HG03457 (cell line): ENCODE measurements around the gene FAT3.

Experiments used
- ATAC-seq: cut with Tn5 transposase; IDR thresholded peaks from one replicate; pipeline ENCODE4 v1.9.1; 2021; ENCODE audit warnings: moderate number of reproducible peaks; ENCODE audit not compliant: unreplicated experiment

The FAT3 gene

DNA sequence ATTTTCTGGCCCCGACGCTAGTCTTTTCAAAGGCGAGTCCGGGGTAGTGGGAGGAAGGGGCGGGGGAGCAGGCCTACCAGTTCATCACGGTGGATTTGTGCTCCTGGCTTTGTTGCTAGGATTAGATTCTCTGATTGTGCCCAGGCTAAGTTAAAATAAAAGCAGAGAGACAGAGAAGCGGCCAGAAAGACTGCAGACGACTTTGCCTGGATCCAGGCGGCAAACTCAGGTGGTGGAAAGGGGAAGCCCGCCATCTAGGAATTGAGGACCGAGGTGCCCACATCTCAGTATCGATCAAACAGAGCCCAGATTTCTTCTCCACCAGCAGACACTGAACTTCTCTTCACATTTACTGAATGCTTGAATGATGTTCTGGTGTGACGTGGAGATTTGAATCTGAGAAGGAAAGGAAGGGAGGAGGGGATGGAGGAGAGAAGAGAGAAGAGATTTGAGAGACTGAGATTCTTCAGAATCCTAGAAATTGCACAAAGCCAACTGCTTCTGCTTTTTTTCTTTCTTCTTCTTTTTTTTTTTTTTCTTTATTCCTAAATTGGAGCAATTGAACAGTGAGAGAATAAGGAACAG is 2.7 kb downstream of the FAT3 start:
- no peak for ATAC-seq

GRCh38 chr11:92227959-92228935 is 3.6 kb downstream of the FAT3 start:
- no peak for ATAC-seq

DNA sequence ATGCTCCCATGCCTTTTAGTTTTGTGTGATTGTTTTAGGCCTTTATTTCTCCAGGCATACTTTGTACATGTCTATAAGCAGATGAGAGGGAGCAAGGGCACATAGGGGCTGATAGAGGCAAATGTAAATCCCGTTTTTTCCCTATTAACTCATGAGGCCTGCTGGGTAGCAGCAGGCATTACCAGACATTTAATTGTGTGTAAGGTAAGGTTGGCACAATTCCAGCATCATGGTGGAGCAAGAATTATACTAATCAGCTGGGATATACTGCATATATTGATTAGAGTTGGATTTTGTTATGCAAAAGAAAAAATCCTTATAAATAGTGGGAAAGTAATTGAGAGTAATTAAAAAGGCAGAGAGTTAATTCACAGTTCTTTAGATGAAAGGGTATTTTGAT is 12.2 kb downstream of the FAT3 start:
- ATAC-seq: no peak

DNA sequence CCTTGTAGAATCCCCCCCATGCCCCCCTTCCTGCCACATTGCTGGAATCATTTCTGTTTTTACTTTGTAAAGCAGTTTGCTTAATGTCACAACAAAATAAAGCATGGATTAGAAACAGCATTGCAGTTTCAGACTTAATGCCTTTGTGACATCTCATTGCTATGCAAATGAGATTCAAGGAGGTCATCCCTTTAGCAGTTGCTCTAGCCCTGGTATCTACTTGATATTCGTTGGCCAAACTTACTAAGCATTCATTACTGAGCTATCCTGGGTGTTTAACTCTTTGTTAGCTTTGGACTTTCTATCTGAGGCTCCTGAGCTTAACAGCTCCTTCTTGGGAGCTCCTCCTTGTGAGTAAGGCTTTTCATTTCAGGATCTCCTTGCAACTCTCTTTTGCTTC is 16.3 kb downstream of the FAT3 start:
- no peak for ATAC-seq

DNA sequence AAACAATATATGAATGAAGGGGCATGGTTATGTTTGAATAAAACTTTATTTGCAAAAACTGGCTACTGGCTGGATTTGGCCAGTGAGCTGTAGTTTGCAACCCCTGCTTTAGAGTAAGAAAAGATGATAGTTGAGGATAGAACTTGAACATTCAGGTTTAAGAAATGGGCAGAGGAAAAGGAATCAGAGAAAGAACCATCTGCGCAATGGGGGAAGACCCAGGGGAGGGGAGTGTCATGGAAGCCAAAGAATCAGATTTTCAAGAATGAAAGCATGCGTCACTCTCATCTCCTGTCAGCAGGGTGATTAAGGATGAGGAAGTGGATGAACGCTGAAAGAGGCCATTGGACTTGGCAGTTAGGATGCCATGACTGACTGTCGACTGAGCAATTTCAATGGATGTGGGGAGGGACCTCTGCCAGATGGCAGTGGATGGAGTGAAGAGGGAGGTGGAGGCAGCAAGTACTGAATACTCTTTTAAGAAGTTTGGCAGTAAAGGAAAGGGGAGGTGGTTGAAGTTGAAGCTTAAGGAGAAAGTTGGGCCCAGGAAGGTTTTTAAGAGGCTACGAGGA is 21.2 kb downstream of the FAT3 start:
- ATAC-seq: no peak

DNA sequence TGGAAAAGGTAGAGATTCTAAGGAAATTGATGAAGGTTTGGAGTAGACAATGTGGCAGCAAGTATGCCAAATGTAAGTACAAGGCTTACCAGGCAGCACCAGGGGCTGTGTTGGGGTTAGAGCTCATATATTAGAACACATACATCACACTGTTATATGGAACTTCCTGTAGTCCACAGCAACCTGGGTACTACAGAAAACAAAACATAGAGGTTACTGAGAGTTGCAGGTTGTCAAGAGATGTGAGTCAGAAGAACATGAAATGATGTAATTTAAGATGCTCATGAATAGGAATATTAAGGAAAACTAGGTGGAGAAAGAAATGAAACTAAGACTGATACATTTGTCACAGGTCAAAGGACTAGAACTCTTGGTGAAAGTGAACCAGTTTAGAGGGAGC is 22.0 kb downstream of the FAT3 start:
- no peak for ATAC-seq

DNA sequence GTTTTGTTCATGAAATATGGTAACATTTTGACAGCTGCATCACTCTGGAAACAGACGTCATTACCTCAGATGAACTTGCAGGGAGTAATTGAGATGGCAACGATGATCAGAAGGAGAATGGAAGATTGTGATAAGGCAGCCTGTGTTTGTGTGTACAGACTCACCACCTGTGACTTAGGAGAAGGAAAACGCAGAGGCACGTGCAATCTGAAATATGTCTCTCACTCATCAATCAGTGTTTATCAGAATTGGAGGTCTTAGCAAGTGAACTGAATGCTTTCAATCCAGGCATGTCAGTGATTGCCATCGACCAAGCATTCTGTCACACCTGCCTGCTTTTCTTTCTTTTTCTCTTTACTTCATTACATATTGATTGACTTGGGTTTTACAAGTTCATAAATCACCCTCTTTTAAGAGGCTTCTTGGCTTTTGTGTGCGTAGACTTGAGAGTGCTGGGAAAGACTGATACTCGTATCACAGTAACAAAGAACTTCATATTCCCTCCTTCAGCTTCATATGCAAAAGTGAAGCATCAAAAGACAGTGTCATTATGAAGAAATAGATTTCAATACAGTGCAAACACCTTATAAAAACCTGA is 24.6 kb downstream of the FAT3 start:
- ATAC-seq: no peak

DNA sequence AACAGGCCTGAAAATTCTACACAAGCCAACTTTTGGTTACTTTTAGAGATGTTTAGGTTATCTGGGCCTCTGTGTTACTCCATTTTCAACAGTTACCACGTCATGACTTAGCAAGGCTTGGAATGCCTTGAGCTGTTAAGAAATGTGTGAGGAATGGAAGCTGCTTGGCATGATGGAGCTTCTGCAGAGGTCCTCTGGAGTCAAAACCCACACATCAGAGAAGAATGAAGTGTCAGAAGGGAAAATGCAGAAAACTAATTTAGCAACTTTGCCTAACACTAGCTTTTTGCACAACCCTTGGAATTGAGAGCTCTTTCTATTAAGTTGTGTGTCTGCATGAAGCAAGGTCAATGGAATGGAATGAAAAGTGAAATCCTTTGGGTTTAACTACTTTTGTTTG is 27.4 kb downstream of the FAT3 start:
- no peak for ATAC-seq

GRCh38 chr11:92253421-92253820 is 28.8 kb downstream of the FAT3 start:
- ATAC-seq: no peak

DNA sequence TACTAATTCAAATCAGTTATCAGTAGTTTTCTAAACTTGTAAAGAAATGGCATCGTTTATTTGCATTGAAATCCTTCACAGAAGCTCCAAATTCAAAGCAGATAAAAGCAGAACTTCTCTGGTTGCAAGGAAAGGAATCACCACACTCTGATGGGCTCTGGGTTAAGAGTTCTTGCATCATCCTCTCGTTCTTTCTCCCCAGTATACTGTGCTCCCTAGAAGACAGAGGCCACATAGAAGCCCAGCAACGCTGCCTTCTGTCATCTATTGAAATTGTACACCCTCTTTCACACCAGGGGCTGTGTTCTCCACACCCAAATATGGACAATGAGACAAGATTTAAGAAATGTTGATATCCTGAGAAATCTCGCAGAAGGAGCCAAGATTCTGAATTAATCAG is 29.3 kb downstream of the FAT3 start:
- ATAC-seq: no peak

DNA sequence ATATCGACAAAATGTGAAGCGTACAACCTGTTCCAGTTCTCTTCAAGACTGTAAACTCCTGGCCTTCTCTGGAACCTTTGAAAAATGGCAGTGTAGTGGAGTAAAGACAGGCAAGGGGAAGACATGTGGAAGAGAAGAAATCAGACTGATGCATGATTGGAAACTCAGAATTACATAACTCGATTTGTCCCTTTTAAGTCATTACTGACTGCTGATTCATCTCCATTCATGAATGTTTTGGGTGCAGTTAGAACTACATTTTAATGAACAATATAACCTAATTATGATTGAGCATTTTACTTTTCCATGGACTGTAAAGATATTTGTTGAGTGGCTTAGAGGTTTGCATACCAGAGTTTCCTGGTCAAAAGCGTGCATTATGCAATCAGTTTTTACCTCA is 32.9 kb downstream of the FAT3 start:
- ATAC-seq: no peak

GRCh38 chr11:92259861-92260260 is 35.2 kb downstream of the FAT3 start:
- no peak for ATAC-seq

DNA sequence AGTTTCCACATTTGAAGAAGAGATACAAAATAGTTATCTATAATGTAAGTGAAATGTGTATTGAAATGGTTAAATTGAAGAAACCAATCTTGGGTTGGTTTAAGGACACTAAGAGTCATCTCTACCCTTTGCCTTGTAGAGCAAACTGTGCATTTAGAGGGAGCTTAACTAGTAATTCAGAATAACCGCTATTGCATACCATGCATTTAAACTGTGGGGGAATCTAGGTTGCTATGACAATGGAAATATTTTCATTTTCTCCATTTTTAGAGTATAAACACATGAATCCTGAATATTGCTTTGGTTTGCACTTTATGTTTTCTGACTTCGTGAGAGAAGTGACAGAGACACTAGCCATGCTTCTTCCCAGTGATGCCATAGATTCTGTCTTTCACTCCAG is 39.7 kb downstream of the FAT3 start:
- no peak for ATAC-seq

GRCh38 chr11:92266806-92267205 is 42.2 kb downstream of the FAT3 start:
- ATAC-seq: no peak

DNA sequence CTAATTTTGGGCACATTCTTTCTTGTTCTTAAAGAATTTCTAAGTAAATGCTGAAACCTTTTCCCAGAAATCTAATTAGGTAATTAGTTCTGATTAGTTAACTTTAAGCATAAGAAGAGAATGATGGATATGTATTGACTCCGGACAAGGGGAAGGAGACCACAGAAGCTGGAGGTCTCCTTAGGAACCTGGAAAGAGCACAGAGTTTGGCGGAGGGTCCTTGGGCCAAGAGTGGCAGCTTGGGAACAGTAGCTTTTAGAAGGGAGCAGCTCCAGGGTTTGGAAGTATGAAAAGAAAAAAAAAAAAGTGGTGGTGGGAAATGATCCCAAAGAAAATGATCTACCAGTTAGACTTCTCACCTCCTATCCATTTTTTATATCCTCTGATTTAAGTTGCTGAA is 42.7 kb downstream of the FAT3 start:
- ATAC-seq: no peak

DNA sequence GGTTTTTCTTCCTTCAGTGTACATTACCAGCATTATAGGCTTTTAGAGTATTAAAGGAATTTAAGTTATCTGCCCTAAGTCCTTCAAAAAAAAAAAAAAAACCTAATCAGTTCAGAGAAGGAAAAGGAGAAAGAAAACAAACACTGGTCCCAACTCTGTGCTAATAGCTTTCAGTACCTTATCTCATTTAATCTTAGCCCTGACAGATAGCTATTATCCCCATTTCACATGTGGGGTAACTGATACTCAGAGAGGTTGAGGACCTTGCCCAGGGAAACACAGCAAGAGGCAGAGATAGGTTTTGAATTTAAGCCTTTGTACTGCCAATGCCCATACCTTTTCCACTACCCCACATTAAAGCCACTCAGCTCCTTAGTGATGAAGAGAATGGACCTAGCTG is 43.4 kb downstream of the FAT3 start:
- no peak for ATAC-seq

DNA sequence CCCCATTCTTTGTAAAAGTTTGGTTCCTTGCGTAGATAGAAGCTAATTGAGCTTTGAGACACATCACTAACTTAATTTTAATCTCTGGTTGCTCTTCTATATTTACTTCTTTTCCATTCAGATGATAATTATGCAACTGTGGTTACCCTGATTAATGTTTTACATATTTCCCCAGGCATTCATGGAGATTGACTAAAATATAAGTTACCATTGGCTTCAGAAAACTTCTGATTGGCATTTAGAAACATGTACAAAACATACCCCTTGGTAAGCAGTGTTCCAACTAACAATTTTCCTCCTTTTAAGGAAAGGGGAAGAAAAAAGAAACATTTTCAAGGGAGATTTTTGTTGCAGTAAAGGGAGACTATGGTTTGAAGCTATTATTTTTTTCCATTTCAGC is 43.9 kb downstream of the FAT3 start:
- no peak for ATAC-seq

DNA sequence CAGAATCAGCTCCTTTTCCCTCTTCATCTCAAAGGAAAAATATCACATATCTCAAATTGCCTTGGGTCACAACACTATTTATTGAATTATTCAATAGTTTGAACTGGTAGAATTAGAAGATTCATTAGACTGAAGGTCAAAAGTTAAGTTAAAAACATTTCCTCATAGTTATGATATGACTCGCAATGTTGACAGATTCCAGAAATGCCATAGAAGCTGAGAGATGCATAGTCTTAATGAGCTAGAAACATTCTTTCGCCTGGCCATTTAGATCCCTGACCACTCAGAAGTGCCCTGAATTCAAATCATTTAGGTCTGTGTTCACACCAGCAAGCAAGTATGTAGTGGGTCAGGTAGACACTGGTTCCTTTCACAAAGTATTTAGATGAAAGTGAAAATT is 44.4 kb downstream of the FAT3 start:
- no peak for ATAC-seq

DNA sequence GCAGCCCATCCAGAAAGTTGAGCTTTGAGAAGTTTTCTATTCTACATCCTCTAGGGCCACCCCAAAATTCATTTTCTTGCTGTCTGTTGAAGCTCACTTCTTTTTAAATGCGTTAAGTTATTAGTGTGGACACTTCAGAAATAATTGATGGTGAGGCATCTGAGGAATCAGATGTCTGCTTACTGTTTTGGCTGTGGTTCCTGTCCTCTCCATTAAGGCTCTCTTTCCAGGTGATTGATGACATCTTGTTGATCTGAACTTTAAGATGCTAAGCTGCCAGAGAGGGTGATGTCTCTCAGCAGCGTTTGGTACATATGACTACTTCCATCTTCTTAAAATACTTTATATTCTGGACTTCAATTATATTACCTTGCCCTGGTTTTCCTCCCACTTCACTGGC is 45.2 kb downstream of the FAT3 start:
- no peak for ATAC-seq

GRCh38 chr11:92272651-92273050 is 48.0 kb downstream of the FAT3 start:
- ATAC-seq: no peak
